ENCODE measurements around the gene HSD3B2. TPM values are rescaled to one million over a fixed set of nuclear protein-coding genes. Genes with fewer than 3 reads are reported as not detected.

HSD3B2 gene
- total RNA-seq, 2 donors from 2014 or later: 2.2 to 27.2 TPM

- Histone ChIP-seq H3K27me3 (no peaks in the 10 kb centered on the region), H3K9ac (ENCODE audit: low read depth in 2 of 2, low read length in 2 of 2) (no peak overlapping the region), H3K4me1 (no peaks in the 10 kb centered on the region), H3K36me3 (no peaks in the 10 kb centered on the region), H3K9me3 (no peaks in the 10 kb centered on the region), H3K27ac (no peak overlapping the region), H3K4me3 (no peak overlapping the region)
- no peak for TF ChIP-seq CTCF (IDR thresholded peaks at IDR 0.05)
- intact Hi-C loops (cut with DNase I): no loop called here
- no peak for DNase-seq
Observed at GRCh38 chr1:119429687-119430086, 14.7 kb downstream of the HSD3B2 start.

GRCh38 chr1:119430486-119430885 is 15.5 kb downstream of the HSD3B2 start:
- no peak for TF ChIP-seq CTCF (IDR thresholded peaks at IDR 0.05)
- Histone ChIP-seq H3K36me3 (no peaks in the 10 kb centered on the region), H3K4me3 (no peak overlapping the region), H3K9me3 (no peaks in the 10 kb centered on the region), H3K9ac (ENCODE audit: low read depth in 2 of 2, low read length in 2 of 2) (no peak overlapping the region), H3K27ac (no peak overlapping the region), H3K27me3 (no peaks in the 10 kb centered on the region), H3K4me1 (no peaks in the 10 kb centered on the region)
- no peak for DNase-seq
- intact Hi-C loops (cut with DNase I): no loop called here

- Histone ChIP-seq H3K9me3 (no peaks in the 10 kb centered on the region), H3K9ac (ENCODE audit: low read depth in 2 of 2, low read length in 2 of 2) (no peak overlapping the region), H3K4me1 (no peaks in the 10 kb centered on the region), H3K27me3 (no peaks in the 10 kb centered on the region), H3K36me3 (no peaks in the 10 kb centered on the region), H3K4me3 (no peak overlapping the region), H3K27ac (no peak overlapping the region)
- no peak for DNase-seq
- intact Hi-C loops (cut with DNase I): no loop called here
- no peak for TF ChIP-seq CTCF (IDR thresholded peaks at IDR 0.05)
Observed at GRCh38 chr1:119431836-119432235, 16.9 kb downstream of the HSD3B2 start.

- Histone ChIP-seq H3K27ac (no peak overlapping the region), H3K9me3 (no peaks in the 10 kb centered on the region), H3K4me3 (no peak overlapping the region), H3K36me3 (no peaks in the 10 kb centered on the region), H3K4me1 (no peaks in the 10 kb centered on the region), H3K9ac (ENCODE audit: low read depth in 2 of 2, low read length in 2 of 2) (no peak overlapping the region), H3K27me3 (no peaks in the 10 kb centered on the region)
- no peak for DNase-seq
- intact Hi-C loops (cut with DNase I): no loop called here
- TF ChIP-seq CTCF (IDR thresholded peaks at IDR 0.05): no peak
Observed at GRCh38 chr1:119435052-119435451, 20.1 kb downstream of the HSD3B2 start.

- Histone ChIP-seq H3K27ac (no peak overlapping the region), H3K4me3 (no peak overlapping the region), H3K9ac (ENCODE audit: low read depth in 2 of 2, low read length in 2 of 2) (no peak overlapping the region), H3K9me3 (no peaks in the 10 kb centered on the region), H3K4me1 (no peaks in the 10 kb centered on the region), H3K27me3 (no peaks in the 10 kb centered on the region), H3K36me3 (no peaks in the 10 kb centered on the region)
- intact Hi-C loops (cut with DNase I): no loop called here
- no peak for TF ChIP-seq CTCF (IDR thresholded peaks at IDR 0.05)
- DNase-seq: no peak
Observed at GRCh38 chr1:119438761-119439160, 23.8 kb downstream of the HSD3B2 start.
